Stimulated activated CD4-positive, alpha-beta T cell treated with anti-CD3 and anti-CD28 coated beads, Interleukin-1b, Interleukin-23, amount 100 ng/mL, for 48 hours (primary cell): ENCODE measurements around the gene DAZ4.
"Not testable (repeated sequence)": the region's sequence is repeated elsewhere in the genome, so short reads cannot be mapped to it uniquely, and the experiment has no call there.

Source experiments
- DNase-seq: peaks from one replicate; pipeline ENCODE4 v3.0.0-alpha.2; 2020

DAZ4 gene

GRCh38 chrY:24833619-24834018 lies at the start of gene DAZ4:
TSS of gene DAZ4 (plus strand) at chrY:24833919. CDS start at chrY:24834127, 208 bp downstream.
- DNase-seq: not testable (repeated sequence)

- DNase-seq: not testable (repeated sequence)
Measured at GRCh38 chrY:24813293-24813692, 20.4 kb upstream of the DAZ4 start, which contains the start of gene DAZ3. TSS of gene DAZ3 (minus strand) at chrY:24813393. CDS start at chrY:24813185, 208 bp downstream.

DNA sequence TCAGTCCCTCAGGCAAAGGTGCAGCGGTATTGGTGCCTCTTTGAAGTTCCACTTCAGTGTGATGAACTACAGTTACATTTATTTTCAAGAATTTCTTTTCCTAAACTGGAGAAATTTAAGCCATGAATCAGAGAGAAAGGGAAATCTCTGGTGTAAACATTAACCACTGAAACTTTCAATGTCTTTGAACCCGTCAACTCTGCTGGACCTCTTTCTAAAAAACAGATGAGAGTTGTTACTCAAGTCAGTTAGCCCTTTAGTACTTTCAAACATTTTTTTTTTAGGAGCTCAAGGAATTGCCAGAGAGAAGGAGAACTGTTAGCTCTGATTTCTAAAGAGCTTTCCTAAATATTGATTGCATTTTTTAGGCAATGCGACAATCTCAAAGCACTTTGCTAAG lies 11.9 kb upstream of the DAZ4 start:
- DNase-seq: not testable (repeated sequence)

GRCh38 chrY:24824184-24824879 lies 9.4 kb upstream of the DAZ4 start:
- DNase-seq: not testable (repeated sequence)

- not testable (repeated sequence) for DNase-seq
Measured at GRCh38 chrY:24825069-24825468, 8.7 kb upstream of the DAZ4 start.
